Subcutaneous adipose tissue (tissue), 4 donors: ENCODE results near the gene HSD17B8. TPM values are rescaled to one million over a fixed set of nuclear protein-coding genes. Genes with fewer than 3 reads are reported as not detected.

Experiments
- CTCF ChIP-seq: fragments of 450-650 bp; IDR thresholded peaks from one replicate; pipeline ENCODE4 v1.5.1; 2016; ENCODE audit warnings: low read depth, mild to moderate bottlenecking, control low read depth, antibody characterized with exemption, moderate library complexity
- total RNA-seq, 4 donors: library from RNA; depleted of rRNA; stranded (reverse); fragments of >200 nt; gene quantifications; one replicate each; pipeline ENCODE4 v1.1.0, GENCODE V29; 2016

HSD17B8 gene
- total RNA-seq, 4 donors from 2014 or later, result 5.1 to 22.0 (median 16.2) TPM

- no peak for TF ChIP-seq CTCF
Observed at GRCh38 chr6:33189625-33190448, 14.6 kb upstream of the HSD17B8 start.

- no peak for TF ChIP-seq CTCF
Observed at GRCh38 chr6:33190504-33191107, 13.8 kb upstream of the HSD17B8 start.

DNA sequence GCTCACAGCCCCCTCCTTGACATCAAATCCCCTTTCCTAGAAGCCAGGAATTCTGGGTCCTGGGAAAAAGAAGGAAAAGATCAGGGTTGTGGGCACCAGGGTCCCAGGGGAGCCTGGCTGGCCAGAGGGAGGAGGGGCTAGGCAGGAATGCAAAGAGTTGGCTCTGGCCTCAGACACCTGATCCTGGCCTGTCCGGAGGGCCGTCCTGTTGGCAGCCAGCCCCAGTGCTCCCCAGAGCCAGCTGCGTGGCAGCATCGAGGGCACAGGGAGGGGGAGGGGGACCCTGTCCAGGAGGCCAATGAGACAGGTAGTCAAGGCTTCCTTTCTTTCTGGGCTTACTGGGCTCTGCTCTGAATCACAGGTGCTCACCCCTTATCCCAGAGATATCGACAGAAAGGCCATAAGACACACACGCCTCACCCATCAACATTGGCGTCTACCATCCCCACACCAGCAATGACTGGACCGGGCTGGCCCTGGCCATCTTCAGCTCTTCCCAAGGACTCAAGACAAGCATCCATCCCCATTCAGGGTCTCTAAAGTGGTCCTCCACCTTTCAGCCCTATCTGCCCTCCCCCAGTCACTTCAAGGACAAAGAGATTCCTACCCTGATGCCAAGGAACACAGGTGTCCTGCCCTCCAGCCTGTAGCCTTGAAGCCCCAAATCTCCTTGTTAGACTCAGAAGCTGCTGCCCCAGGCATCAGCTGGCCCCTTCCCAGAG lies 12.9 kb upstream of the HSD17B8 start:
- TF ChIP-seq CTCF, result no peak

- TF ChIP-seq CTCF, result no peak
Observed at GRCh38 chr6:33192105-33192646, 12.3 kb upstream of the HSD17B8 start, which contains the start of gene COL11A2. COL11A2 (minus strand) TSS chr6:33192467; CDS start chr6:33192240, 227 bp downstream.

GRCh38 chr6:33192671-33193602 lies 11.5 kb upstream of the HSD17B8 start:
- no peak for TF ChIP-seq CTCF

DNA sequence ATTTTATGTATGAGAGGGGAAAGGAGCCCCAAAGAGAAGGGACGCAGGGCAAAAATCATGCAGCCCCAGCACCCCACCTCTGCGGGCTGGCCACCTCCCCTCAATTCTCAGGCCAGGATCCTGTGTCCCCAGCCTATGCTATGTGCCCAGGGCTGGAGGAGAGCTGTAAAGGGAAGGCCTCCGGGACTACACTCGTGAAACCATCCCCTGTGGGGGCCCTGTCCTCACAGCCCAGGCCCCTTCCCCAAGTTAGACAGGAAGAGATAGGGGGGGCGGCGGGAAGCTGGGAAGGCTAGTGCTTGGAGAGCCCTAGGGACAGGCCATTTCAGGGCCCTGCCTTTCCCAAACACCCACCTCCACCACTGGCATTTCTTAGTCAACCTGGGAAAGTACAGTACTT lies 10.8 kb upstream of the HSD17B8 start:
- no peak for TF ChIP-seq CTCF
